ENCODE measurements around the gene PIBF1. TPM values are rescaled to one million over a fixed set of nuclear protein-coding genes. Genes with fewer than 3 reads are reported as not detected.
"Not testable (repeated sequence)": the region's sequence is repeated elsewhere in the genome, so short reads cannot be mapped to it uniquely, and the experiment has no call there.

The PIBF1 gene
- total RNA-seq, 1 donor from 2014 or later, result 32.7 TPM

DNA sequence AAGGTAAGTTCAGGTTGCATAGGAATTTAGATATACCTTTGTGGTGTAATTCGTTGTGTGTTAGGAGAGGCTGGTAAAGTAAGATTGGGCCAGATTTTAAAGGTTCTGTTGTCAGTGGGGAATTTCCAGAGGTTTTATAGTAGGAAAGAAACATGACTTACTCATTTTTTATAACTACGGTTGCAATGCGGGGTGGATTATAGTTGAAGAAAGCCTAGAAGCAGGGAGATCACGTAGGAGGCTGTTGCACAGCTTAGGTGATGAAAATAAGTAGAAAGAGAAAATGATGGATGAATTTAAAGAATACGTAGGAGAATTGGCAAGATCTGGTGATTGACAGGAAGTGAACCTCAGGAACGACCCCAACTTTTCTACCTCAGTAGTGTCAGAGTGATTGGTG, 61.1 kb downstream of the PIBF1 start:
- H3K4me3 Mint-ChIP-seq, result no peak overlapping the region
- ATAC-seq (ENCODE audit: low read depth), result no peak
- CTCF ChIA-PET, result no interaction called here
- POLR2A ChIA-PET, result no interaction called here
- no peak overlapping the region for H3K27ac Mint-ChIP-seq
- intact Hi-C loops (cut with micrococcal nuclease), result no loop called here
- H3K36me3 Mint-ChIP-seq (ENCODE audit: low read depth), result peaks cover 56% of the 10 kb centered on the region
- no peaks in the 10 kb centered on the region for H3K27me3 Mint-ChIP-seq
- no peaks in the 10 kb centered on the region for H3K9me3 Mint-ChIP-seq
- H3K4me1 Mint-ChIP-seq, result no peaks in the 10 kb centered on the region
- no peak for DNase-seq
- no peak for TF ChIP-seq CTCF (IDR thresholded peaks at IDR 0.05)

GRCh38 chr13:72845148-72845547, 63.2 kb downstream of the PIBF1 start:
- H3K27me3 Mint-ChIP-seq; H3K4me1 Mint-ChIP-seq; ATAC-seq (ENCODE audit: low read depth); CTCF ChIA-PET; intact Hi-C loops (cut with micrococcal nuclease); H3K27ac Mint-ChIP-seq; H3K4me3 Mint-ChIP-seq; DNase-seq; H3K9me3 Mint-ChIP-seq: not testable (repeated sequence)
- POLR2A ChIA-PET, result interaction anchor here (0.6 kb wide), 1 partner anchor 10 kb away, joined by 4 read pairs; no protein-coding TSS in a partner anchor
- H3K36me3 Mint-ChIP-seq (ENCODE audit: low read depth), result peaks cover 48% of the 10 kb centered on the region

- no peak for TF ChIP-seq CTCF (IDR thresholded peaks at IDR 0.05)
- H3K27me3 Mint-ChIP-seq, result no peaks in the 10 kb centered on the region
- peaks cover 65% of the 10 kb centered on the region for H3K36me3 Mint-ChIP-seq (ENCODE audit: low read depth)
- no peaks in the 10 kb centered on the region for H3K9me3 Mint-ChIP-seq
- no peaks in the 10 kb centered on the region for H3K4me1 Mint-ChIP-seq
- no peak overlapping the region for H3K4me3 Mint-ChIP-seq
- DNase-seq (no peak), ATAC-seq (ENCODE audit: low read depth) (no peak)
- intact Hi-C loops (cut with micrococcal nuclease), result no loop called here
- POLR2A ChIA-PET, result no interaction called here
- CTCF ChIA-PET, result interaction anchor here (1.2 to 1.3 kb wide), 2 partner anchors 9 to 41 kb away, joined by 3 to 4 read pairs; no protein-coding TSS in a partner anchor
- H3K27ac Mint-ChIP-seq, result no peak overlapping the region
Measured at GRCh38 chr13:72849571-72849970, 67.6 kb downstream of the PIBF1 start.

DNA sequence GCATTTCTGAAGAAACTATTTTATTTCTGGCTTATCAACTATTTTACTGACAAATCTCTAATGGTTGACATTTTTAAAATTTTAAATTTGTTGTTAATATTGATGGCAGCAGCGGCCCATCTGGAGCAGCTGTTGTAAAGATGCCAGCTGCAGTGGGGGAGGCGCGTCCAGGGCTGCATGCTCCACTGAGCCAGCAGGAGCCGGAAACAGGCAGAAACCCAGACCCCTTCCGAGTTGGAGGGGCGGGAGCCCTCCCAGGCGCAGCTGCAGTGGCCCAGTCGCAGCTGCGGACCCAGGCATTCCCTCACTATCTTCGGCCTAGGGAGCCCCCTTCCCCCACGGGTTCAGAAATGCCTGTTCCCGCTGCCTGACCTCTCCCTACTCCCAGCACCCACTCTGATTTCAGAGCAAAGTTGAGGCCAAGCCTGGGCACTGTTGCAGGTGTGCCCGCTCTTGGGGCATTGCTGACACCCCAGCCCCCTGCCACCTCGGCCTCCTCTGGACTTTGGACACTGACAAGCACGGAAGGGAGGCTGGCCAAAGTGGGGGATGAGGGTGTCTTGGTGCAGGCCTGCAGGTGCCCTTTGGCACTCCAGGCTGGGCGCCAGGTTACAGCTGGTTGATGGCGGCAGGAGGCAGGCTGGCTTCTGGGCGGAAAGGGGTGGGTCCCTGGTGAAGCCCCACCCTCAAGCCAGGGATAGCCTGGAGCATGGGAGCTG, 69.2 kb downstream of the PIBF1 start:
- Mint-ChIP-seq H3K9me3 (no peaks in the 10 kb centered on the region), H3K36me3 (ENCODE audit: low read depth) (peaks cover 64% of the 10 kb centered on the region), H3K27ac (no peak overlapping the region), H3K4me3 (no peak overlapping the region), H3K4me1 (no peaks in the 10 kb centered on the region), H3K27me3 (no peaks in the 10 kb centered on the region)
- DNase-seq, result no peak
- intact Hi-C loops (cut with micrococcal nuclease), result no loop called here
- ATAC-seq (ENCODE audit: low read depth), result no peak
- ChIA-PET POLR2A (no interaction called here), CTCF (no interaction called here)
- TF ChIP-seq CTCF (IDR thresholded peaks at IDR 0.05), result no peak

GRCh38 chr13:72851678-72852014, 69.7 kb downstream of the PIBF1 start:
- ATAC-seq (ENCODE audit: low read depth), result no peak
- Mint-ChIP-seq H3K36me3 (ENCODE audit: low read depth) (peaks cover 59% of the 10 kb centered on the region), H3K9me3 (no peaks in the 10 kb centered on the region), H3K27ac (no peak overlapping the region), H3K27me3 (no peaks in the 10 kb centered on the region), H3K4me3 (no peak overlapping the region), H3K4me1 (no peaks in the 10 kb centered on the region)
- ChIA-PET POLR2A (no interaction called here), CTCF (no interaction called here)
- intact Hi-C loops (cut with micrococcal nuclease), result no loop called here
- TF ChIP-seq CTCF (IDR thresholded peaks at IDR 0.05), result no peak
- DNase-seq, result no peak

DNA sequence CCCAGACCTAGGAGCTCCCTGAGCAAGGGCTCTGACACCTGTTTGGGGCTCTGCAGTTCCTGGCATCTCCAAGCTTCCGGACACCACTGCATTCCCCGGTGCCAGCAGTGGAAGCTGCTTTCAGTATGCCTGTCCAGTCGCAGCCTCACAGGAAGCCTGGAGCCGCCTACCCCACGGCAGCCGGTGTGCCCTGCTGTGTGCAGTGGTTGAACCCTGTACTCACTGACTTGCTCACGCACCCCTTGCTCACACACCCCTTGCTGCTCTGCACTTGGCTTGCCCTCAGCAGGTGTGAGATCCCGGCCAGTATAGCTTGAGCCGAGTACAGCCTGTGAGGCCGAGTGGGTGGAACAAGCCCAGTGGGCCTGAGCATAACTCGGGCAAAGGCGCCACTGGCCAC, 70.3 kb downstream of the PIBF1 start:
- TF ChIP-seq CTCF (IDR thresholded peaks at IDR 0.05), result no peak
- Mint-ChIP-seq H3K4me1 (no peaks in the 10 kb centered on the region), H3K9me3 (no peaks in the 10 kb centered on the region), H3K27ac (no peak overlapping the region), H3K4me3 (no peak overlapping the region), H3K36me3 (ENCODE audit: low read depth) (peaks cover 57% of the 10 kb centered on the region), H3K27me3 (no peaks in the 10 kb centered on the region)
- ChIA-PET CTCF (no interaction called here), POLR2A (no interaction called here)
- ATAC-seq (ENCODE audit: low read depth), result no peak
- no peak for DNase-seq
- intact Hi-C loops (cut with micrococcal nuclease), result no loop called here

Data from activated B cell treated with CpG ODN at 0.5 μM for 24 hours (primary cell).